ENCODE data around the gene CHST7. TPM values are rescaled to one million over a fixed set of nuclear protein-coding genes. Genes with fewer than 3 reads are reported as not detected.

The CHST7 gene
- total RNA-seq, 1 donor from 2014 or later, result 6.1 TPM

- TF ChIP-seq CTCF (conservative IDR thresholded peaks at IDR 0.05; ENCODE audit: low read depth, low read length), result no peak
- H3K4me3 ChIP-seq (ENCODE audit: low read depth, low read length), result peak overlapping the region; percentile 57
- DNase-seq (ENCODE audit: low read depth), result no peak
Measured at GRCh38 chrX:46574774-46575381, 1.3 kb downstream of the CHST7 start.

- H3K4me3 ChIP-seq (ENCODE audit: low read depth, low read length), result peak overlapping the region; percentile 57
- DNase-seq (ENCODE audit: low read depth), result no peak
- no peak for TF ChIP-seq CTCF (conservative IDR thresholded peaks at IDR 0.05; ENCODE audit: low read depth, low read length)
Measured at GRCh38 chrX:46575586-46575985, 2.0 kb downstream of the CHST7 start.

DNA sequence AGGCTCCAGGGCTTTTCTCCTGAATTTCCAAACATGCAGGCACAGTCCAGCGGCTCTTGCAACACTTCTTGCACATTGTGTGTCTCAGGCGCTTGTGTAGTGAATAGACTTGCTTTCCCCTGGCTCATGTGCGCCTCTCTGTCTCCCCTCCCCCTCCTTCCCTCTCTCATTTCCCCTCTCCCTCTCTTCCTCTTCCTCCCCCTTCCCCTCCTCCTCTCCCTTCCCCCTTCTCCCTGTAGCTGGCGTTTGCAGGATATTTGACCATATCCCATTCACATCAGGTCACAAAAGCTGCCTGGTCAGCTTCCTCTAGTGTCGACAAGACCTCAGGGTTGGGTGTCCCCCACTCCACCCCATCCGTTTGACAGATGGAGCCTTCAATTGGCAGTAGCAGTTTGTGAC lies 2.4 kb downstream of the CHST7 start:
- peak overlapping the region; percentile 57 for H3K4me3 ChIP-seq (ENCODE audit: low read depth, low read length)
- TF ChIP-seq CTCF (conservative IDR thresholded peaks at IDR 0.05; ENCODE audit: low read depth, low read length), result no peak
- no peak for DNase-seq (ENCODE audit: low read depth)

GRCh38 chrX:46576458-46576857 lies 2.9 kb downstream of the CHST7 start:
- no peak for TF ChIP-seq CTCF (conservative IDR thresholded peaks at IDR 0.05; ENCODE audit: low read depth, low read length)
- no peak for DNase-seq (ENCODE audit: low read depth)
- peak overlapping the region; percentile 57 for H3K4me3 ChIP-seq (ENCODE audit: low read depth, low read length)

- no peak for DNase-seq (ENCODE audit: low read depth)
- H3K4me3 ChIP-seq (ENCODE audit: low read depth, low read length), result no peak overlapping the region
- no peak for TF ChIP-seq CTCF (conservative IDR thresholded peaks at IDR 0.05; ENCODE audit: low read depth, low read length)
Measured at GRCh38 chrX:46577221-46578005, 3.8 kb downstream of the CHST7 start.

- TF ChIP-seq CTCF (conservative IDR thresholded peaks at IDR 0.05; ENCODE audit: low read depth, low read length), result no peak
- no peak for DNase-seq (ENCODE audit: low read depth)
Measured at GRCh38 chrX:46579250-46579649, 5.7 kb downstream of the CHST7 start.

More at GRCh38 chrX:46579250-46579649, 5.7 kb downstream of the CHST7 start:
- H3K4me3 ChIP-seq (ENCODE audit: low read depth, low read length), result no peak overlapping the region

Data from epithelial cell of proximal tubule (primary cell).